AG08395 (cell line): Measurements from ENCODE around the gene GSN.

Source experiments
- DNase-seq: peaks from one replicate; pipeline ENCODE4 v3.0.0; 2012; ENCODE audit warnings: mixed read lengths, low spot score

The GSN gene

DNA sequence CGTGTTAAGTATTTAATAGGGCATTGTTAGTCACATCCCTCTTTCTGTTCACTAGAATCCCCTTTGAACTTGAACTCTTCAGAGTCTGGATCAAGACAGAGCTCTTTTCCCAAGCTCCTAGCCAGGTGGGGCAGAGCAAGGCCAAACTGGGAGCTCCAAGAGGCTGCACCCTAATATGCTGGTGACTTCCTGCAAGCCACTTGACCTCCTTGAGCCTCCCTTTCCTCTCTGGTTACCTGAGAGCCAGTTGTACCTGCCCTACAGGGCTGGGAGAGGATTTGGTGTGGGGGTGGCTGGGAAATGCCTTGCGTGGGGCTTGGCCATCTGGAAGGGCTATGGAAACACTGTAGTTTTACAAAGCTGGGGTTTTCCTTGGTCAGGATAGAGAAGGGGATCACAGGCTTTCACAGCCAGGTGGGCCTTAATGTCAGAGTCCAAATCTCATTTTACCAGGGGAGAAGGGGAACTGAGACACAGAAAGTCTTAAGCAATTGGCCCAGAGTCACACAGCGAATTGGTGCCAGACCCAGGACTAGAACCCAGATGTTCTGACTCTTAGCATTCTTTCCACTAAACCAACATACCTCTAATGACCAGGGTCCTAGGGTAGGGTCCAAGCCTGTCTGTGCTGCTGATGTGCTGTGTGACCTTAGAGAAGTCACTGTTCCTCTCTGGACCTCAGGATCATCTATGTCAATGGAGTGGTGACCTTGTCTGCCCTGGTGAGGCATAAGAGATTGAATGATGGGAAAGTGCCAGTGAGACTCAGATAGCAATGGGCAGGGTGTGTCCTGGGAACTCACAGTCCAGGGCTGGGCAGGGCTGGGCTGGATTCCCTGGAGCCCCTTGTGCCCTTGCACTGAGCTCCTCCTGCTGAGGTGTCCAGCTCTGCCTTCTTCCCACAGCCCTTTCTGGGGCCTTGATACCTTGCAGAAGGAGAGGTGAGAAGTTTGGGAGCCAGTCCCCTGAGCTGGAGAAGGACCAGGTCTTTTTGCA lies 35.8 kb downstream of the GSN start:
- no peak for DNase-seq

DNA sequence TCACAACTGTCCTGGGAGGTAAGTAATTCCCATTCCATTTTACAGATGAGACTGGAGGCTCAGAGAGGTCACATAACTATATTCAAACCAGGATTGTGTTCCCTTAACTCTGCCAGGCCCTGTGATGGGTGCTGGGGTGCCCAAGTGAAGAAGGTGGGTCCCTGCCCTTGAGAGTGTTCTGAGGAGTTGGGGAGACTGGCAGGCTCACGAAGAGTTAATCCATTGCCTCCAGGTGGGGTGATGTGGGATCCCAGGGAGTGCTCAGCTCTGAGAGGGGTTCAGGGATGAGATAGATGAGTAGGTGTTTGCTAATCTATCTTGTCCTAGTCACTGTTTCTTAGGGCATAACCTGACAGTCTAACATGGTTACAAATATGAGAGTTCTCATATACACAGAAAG lies 36.7 kb downstream of the GSN start:
- DNase-seq, result no peak

DNA sequence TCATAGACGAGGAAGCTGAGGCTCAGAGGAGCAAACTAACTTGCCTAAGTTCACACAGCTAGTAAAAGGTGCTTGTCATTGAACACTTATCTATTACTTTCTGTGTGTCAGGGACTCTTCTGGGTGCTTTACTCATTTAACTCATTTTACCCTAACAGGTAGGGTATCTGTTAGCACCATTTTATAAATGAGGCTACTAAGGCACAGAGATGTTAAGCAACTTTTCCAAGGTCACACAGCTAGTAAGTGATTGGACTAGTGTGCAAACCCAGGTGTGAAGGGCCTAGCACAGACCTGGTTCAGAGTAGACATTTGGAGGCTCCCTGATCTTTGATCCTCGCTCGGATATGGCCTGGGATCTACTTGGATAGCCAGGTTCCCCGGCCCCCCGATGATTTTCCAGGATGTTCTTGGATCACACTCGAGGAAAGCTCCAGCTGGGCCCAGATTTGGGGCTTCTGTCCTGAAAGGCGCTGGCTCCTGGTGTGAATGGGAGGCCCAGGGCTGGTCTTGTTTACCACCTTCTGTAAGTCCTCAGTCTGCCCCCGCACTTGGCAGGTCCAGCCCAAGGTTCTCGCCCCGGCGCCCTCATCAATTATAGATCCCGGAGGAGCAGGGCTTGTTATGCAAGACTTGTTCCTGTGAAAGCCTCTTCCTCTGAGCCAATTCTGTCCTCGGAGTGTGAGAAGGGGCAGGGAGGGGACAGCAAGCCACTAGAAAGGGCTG lies 37.5 kb downstream of the GSN start:
- no peak for DNase-seq

DNA sequence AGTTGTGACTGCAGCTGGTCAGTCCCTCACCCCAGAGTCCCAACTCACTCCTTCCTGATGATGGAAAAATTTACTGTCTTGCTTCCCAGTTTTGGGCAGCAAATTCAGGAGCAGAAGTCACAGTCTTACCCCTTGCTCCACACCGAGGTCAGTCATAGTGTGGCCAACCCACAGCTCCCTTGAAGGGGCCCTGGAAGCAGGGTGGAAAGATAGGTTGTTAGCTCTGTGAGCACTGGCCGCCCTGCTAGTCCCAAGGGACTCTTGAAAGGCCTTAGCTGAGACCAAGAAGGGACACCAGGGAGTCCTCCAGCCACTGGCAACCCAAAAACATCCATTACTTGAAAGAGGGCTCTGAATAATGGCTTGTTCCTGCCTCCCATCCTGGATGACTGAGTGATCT lies 40.0 kb downstream of the GSN start:
- no peak for DNase-seq

DNA sequence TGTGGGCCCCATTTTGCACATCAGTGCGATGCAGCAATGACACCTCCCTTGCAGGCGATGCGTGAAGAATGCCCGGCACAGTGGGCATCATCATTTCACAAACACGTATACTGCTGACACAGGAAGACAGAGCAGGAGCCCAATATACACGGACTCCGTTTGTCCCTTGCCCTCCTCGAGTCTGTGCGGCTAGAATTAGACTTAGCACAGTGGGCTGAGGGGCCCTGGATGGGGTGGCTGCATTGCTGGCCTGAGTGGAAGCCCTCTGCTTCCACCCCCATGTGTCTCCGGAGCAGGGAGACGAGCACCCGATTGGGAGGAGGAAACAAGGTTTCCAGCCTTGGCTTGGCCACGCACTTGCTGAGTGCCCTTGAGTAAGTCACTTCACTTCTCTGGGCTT lies 40.8 kb downstream of the GSN start:
- no peak for DNase-seq

DNA sequence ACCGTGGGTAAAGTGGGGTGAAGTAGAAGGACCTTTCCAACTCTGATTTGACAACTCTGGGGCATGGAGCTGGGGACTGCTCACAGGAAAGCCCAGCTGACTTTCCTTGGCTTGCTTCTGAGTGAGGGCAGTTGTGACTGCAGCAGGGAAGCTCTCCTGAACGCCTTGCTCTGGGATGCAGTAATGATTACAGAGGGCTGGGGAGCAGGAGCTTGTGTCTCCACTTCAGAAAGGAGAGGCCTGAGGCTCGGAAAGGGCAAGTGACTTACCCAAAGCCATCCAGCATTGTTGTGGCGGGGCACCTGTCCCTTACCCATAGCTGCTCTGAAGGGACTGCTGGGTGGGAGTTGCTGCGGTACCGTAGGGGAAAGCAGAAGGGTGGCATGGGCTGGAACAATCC lies 41.2 kb downstream of the GSN start:
- DNase-seq, result no peak

DNA sequence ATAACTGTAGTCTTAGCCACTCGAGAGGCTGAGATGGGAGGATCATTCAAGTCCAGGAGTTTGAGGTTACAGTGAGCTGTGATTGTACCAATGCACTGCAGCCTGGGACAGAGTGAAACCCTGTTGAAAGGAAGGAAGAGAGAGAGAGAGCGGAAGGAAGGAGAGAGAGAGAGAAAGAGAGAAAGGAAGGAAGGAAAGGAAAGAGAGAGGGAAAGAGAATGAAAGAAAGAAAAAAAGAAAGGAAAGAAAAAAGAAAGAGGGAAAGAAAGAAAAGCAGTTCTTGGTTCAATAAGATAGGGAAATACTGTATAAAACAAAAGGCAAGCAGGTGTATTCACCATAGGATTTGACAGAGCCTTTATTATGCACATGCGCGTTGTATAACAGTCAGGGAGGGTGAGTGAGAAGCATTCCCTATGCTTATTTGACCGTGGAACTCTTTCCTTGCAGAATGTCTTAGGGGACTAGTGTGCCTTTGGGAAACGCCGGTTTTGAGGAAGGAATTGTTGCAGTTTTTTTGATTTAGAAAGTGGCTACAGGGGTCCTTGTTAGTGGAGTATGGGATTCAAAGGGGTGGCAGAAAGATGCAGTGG lies 42.0 kb downstream of the GSN start:
- no peak for DNase-seq

DNA sequence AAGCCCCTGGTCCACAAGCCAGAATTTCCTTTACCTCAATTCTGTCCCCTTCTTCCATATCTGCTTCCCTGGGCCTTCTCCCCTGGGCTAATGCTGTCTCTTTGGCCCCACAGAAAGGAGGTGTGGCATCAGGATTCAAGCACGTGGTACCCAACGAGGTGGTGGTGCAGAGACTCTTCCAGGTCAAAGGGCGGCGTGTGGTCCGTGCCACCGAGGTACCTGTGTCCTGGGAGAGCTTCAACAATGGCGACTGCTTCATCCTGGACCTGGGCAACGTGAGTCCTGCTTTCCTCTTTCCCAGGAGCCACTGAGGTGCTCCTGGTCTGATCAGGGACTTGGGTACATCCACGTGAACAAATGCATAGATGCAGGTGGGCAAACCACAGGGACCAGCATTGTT lies 42.6 kb downstream of the GSN start:
- DNase-seq, result no peak

DNA sequence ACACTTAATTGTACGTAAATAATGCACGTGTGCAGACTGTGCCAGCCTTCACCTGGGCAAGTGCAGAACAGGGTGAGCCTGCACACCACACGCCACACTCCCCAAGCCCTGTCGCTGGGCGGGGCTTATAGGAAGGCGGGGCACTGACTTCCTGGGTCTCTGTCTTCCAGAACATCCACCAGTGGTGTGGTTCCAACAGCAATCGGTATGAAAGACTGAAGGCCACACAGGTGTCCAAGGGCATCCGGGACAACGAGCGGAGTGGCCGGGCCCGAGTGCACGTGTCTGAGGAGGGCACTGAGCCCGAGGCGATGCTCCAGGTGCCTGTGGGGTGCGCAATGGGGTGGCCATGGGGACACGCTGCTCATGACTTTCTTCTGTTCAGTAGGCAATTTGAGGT lies 44.2 kb downstream of the GSN start:
- no peak for DNase-seq

DNA sequence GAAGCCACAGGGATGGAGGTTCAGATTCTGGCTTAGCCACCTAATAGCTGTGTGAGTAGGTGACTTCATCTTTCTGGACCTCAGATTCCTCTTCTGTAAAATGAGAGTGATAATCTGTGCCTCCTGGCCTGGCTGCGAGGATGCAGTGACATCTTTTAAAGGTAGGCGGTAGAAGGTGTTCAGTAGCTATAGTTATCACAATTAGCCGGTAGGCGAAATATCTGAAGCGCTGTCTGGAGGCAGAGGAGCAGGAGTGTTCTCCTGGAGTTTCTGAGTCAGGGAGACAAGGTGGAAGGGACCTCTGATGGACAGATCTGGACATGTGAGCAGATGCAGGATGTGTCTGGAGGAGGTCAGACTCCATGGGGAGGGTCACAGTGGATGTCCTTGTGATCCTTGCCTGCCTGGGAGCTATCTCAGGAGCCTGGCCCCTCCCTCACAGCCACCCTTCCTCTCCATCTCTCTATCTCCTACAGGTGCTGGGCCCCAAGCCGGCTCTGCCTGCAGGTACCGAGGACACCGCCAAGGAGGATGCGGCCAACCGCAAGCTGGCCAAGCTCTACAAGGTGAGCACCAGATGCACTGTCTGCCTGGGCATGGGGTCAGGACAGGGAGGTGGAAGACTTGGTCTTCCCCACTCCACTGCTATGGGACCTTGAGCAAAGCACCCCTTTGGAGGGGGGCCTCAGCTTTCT lies 45.6 kb downstream of the GSN start:
- no peak for DNase-seq

DNA sequence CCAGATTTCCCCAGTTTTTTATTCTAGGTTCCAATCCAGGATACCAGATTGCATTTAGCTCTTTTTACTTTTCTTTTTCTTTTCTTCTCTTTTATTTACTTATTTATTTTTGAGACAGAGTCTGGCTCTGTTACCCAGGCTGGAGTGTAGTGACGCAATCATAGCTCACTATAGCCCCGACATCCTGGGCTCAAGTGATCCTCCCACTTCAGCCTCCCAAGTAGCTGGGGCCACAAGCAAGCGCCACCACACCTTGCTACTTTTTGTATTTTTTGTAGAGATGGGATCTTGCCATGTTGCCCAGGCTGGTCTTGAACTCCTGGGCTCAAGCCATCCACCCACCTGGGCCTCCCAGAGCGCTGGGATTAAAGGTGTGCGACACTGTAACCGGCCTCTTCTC lies 48.4 kb downstream of the GSN start:
- DNase-seq, result no peak

DNA sequence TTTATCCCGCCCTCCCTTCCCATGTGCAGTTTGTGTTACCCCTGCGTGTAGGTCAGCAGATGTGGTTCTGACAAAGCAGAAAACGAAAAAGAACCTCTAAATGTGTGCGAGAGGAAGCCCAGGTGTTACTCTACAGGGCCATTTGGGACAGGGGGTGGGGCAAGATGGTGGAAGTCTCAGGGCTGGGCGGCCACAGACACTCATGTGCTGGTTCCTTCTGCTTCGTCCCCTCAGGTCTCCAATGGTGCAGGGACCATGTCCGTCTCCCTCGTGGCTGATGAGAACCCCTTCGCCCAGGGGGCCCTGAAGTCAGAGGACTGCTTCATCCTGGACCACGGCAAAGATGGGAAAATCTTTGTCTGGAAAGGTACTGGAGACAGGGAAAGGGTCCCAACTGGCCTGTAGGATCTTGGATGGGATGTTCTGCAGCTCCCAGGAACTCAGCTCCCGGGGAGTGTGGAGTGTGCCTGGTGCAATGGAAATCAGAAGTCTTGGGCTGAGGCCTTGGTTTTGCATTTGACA lies 49.0 kb downstream of the GSN start:
- DNase-seq, result no peak

DNA sequence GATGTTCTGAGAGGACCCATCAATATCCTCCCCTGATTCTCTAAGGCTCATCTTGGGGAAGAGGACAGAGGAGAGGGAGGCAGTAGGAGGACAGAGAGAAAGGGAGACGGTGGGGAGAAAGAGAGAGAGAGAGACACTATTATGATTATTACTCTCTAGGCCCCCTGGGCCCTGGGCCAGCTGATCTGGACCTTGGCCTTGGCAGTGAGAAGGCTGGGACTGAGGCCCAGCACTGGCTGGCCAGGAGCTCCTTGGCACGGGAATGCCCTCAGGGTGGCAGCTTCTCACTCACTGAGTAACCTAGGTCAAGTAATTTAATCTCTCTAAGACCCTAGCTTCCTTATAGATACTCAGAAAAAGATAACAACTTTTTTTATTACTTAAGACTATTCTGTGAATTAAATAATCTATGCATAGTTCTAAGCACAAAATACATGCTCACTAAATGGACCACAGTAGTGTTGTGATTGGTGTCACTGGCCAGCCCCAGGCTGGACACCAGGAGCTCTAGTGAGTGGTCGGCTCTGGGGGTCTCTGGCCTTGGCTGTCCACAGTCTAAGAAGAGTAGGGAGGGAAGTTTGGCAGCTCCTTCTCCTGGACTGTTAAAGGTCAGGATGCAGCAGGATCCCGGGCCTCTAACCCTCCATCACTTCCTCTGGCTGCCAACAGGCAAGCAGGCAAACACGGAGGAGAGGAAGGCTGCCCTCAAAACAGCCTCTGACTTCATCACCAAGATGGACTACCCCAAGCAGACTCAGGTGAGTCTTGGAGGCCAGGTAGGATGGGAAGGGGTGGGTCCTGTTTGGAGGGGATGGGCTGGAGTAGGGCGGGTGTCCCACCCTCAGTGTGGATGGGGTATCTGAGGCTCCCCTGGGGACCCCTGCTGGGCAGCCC lies 50.0 kb downstream of the GSN start:
- no peak for DNase-seq

DNA sequence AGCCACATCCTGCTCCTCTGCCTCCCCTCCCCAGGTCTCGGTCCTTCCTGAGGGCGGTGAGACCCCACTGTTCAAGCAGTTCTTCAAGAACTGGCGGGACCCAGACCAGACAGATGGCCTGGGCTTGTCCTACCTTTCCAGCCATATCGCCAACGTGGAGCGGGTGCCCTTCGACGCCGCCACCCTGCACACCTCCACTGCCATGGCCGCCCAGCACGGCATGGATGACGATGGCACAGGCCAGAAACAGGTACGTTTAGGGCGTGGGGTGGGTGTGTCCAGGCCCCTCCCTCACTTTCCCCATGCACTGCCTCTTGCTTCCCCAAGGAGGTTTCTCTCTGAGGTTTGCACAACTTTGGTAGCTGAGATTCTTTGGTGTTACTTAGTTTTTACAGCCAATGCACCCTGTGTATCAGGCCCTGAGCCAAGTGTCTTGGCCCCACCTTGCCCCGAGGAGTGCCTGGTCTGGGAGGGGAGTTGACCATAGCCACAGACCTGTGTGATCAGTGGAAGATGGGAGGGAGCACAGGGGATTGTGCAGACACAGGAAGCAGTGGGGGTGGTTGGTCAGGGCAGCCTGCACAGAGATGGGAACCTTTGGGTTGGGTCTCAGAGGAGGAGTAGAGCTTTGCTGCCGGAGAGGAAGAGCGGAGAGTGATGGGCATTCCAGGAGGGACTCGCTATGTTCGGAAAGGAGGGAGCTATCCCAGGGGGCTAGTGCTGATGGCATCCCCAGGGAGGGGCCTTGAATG lies 50.8 kb downstream of the GSN start:
- no peak for DNase-seq

DNA sequence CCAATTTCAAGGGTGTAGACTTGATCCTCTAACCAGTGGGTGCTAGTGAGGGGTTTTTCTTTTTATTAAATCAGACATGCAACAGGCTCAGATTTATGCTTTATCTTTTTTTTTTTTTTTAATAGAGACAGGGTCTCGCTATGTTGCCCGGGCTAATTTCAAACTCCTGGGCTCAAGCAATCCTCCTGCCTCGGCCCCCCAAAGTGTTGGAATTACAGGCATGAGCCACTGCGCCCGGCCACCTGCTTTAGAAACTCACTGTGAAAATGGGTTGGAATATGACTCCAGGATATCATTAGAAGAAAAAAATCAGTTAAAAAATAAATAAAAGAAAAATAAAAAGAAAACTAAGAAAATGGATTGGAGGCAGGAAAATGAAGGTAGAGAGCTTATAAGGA lies 51.4 kb downstream of the GSN start:
- no peak for DNase-seq

DNA sequence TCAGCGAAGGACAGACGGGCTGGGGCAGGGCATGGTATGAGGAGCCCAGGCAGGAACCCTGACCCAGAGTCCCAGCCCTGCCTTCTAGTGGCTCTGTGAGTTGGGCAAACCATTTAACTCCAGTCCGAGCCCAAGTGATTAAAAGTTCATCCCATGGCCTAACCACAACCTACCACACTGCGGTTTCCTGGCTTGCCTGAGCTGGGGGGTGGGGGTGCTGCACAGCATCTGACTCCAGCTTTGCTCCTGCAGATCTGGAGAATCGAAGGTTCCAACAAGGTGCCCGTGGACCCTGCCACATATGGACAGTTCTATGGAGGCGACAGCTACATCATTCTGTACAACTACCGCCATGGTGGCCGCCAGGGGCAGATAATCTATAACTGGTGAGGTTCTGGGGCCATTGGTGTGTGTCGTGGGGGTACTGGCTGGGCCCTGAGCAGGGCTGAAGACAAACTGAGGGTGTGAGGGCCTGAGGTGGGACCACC lies 53.1 kb downstream of the GSN start:
- no peak for DNase-seq

DNA sequence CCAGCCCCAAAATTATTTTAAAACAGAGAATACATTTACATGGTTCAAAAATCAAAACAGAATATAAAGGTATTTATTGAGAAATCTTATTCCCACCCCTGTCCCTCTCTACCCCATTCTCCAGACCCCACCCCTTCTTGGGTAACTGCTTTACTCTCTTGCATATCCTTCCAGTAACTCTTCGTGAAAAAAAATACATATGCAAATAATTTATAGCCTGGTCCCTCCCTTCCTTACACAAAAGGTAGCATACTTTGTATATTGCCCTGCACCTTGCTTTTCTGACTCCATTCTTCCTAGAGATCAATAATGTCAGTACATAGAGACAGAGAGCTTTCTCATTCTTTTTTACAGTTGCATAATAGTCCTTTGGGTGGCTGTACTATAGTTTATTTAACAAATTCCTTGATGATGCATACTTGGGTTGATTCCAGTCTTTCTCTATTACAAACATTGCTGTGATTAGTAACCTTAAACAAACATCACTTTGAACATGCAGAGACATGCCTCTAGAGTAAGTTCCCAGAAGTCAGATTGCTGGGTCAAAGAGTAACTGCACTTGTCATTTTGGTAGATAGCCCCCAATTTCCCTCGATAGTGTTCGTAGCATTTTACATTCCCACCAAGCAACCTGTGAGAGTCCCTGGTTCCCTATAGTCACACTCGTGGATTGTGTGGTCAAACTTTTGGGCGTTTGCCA lies 54.2 kb downstream of the GSN start:
- DNase-seq, result peak; percentile 75

DNA sequence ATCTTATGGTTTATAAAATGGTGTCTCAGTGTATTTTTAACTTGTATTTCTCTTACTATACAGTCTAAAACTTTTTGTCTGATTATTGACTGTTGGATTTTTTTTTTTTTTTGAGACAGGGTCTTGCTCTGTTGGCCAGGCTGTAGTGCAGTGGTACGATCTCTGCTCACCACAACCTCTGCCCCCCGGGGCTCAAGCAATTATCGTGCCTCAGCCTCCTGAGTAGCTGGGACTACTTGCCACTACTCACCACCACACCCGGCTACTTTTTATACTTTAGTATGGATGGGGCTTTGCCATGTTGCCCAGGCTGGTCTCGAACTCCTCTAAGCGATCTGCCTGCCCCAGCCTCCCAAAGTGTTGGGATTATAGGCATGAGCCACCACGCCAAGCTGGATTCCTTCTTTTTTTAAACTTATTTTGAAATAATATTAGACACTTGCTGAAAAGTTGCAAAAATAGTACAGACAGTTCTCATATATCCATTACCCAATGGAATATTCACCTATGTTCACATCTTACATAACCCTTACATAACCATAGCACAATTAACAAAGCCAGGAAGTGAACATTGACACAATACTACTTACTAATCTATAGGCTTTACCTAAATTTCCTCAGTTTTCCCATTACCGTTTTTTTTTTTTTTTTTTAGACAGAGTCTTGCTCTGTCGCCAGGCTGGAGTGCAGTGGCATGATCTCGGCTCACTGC lies 54.9 kb downstream of the GSN start:
- DNase-seq, result no peak
